Right lobe of liver (tissue), 6 donors: ENCODE data around the gene B4GALT1. TPM values are rescaled to one million over a fixed set of nuclear protein-coding genes. Genes with fewer than 3 reads are reported as not detected.

Experiments used
- ATAC-seq, 4 donors: fragments of 200-7000 bp; cut with Tn5 transposase; one replicate each; pipeline ENCODE4 v1.9.1; 2020; ENCODE audit warnings: mild to moderate bottlenecking in 4 of 4, moderate library complexity in 4 of 4
- DNase-seq, 3 donors: peaks; one replicate each; pipeline ENCODE4 v3.0.0-alpha.2; 2020
- H3K27ac ChIP-seq, 3 donors: fragments of 200-600 bp; one replicate each; pipeline ENCODE4 v1.8.0; 2022
- H3K27me3 ChIP-seq, 2 donors: fragments of 200-600 bp; one replicate each; pipeline ENCODE4 v1.8.0; 2022
- H3K36me3 ChIP-seq, 4 donors: fragments of 200-600 bp; sonication (generic) in 1 of 4; one replicate each; pipeline versions ENCODE4 v1.5.1 to v1.8.0; 2017 to 2022; ENCODE audit warnings: control low read depth in 1 of 4
- H3K4me1 ChIP-seq, 4 donors: fragments of 200-600 bp; sonication (generic) in 1 of 4; one replicate each; pipeline versions ENCODE4 v1.5.1 to v1.8.0; 2017 to 2022; ENCODE audit warnings: control low read depth in 1 of 4
- H3K4me3 ChIP-seq, 3 donors: fragments of 200-600 bp; one replicate each; pipeline ENCODE4 v1.8.0; 2022
- H3K9me3 ChIP-seq, 4 donors: fragments of 200-600 bp; sonication (generic) in 1 of 4; one replicate each; pipeline versions ENCODE4 v1.5.1 to v1.8.0; 2017 to 2022; ENCODE audit warnings: control low read depth in 1 of 4
- CTCF ChIP-seq, 4 donors: fragments of 200-600 bp in 3 of 4; fragments of 450-650 bp in 1 of 4; IDR thresholded peaks; one replicate each; pipeline versions ENCODE4 v1.5.1 to v1.8.0; 2016 to 2022; ENCODE audit warnings: antibody characterized with exemption in 4 of 4, mild to moderate bottlenecking in 2 of 4
- POLR2A ChIP-seq: fragments of 450-650 bp; IDR thresholded peaks from one replicate; pipeline ENCODE4 v1.6.1; 2017; ENCODE audit warnings: antibody characterized with exemption, mild to moderate bottlenecking
- WGBS: methylation state at CpG from one replicate; pipeline ENCODE4 v1.1.6; 2018; ENCODE audit warnings: low coverage, low lambda C conversion rate; ENCODE audit not compliant: insufficient coverage; ENCODE audit errors: missing lambda C conversion rate; 5-methylcytosine and 5-hydroxymethylcytosine counted together
- intact Hi-C, 2 donors: fragments of 100-400 bp; cut with DNase I; formaldehyde crosslinking; loops; one replicate each; pipeline versions ENCODE4 v1.11.2 to v1.14.1; 2022
- total RNA-seq, 6 experiments: library from RNA; depleted of rRNA in 2 of 6; stranded (reverse); fragments of >200 nt in 2 of 6; fragmentation: NEBNext Ultra II Directional in 3 of 6; extraction: Animal tissue kit (Norgen Biotek cat#: 25700) in 3 of 6; gene quantifications; one replicate each; pipeline versions ENCODE4 v1.1.0 to v1.2.4, GENCODE V29; 2016 to 2023
- donor health status: DM: no; HTN: yes; CAD: no.
- donor health status: DM: no; HTN: no; CAD: no.
- donor health status: DM: no; HTN: no; CAD: no.
- donor health status: DM: no; HTN: yes; CAD: no.
- donor health status: DM: no; HTN: yes; CAD: no.

B4GALT1 gene
- total RNA-seq, 6 experiments from 2014 or later, result 48.5 to 145 (median 79.5) TPM

- H3K36me3 ChIP-seq, result no peaks in the 10 kb centered on the region
- TF ChIP-seq POLR2A, result no peak
- peak; percentile 63 to 96 (median 68) for TF ChIP-seq CTCF (IDR thresholded peaks at IDR 0.05)
- ATAC-seq (peak; percentile 67 to 77 (median 73)), DNase-seq (peak in 2 of 3 donors; percentile 43 to 66)
- no peak overlapping the region for H3K4me3 ChIP-seq
- H3K27me3 ChIP-seq, result no peaks in the 10 kb centered on the region
- no peaks in the 10 kb centered on the region for H3K9me3 ChIP-seq
- peaks cover 0 to 20% (median 10%) of the 10 kb centered on the region in 4 donors for H3K4me1 ChIP-seq
- peak overlapping the region in 2 of 3 donors; percentile 21 to 64 for H3K27ac ChIP-seq
- 9% methylated on average over 9 of the region's 9 CpGs for WGBS
- intact Hi-C loops, result loop anchor here (5.0 to 10.0 kb wide), 3 partner anchors 84 to 146 kb away; partner anchors contain the start of gene B4GALT1 (in 1 of the 2)
These were observed 85.8 kb downstream of the B4GALT1 start for GRCh38 chr9:33081128-33081851.

DNA sequence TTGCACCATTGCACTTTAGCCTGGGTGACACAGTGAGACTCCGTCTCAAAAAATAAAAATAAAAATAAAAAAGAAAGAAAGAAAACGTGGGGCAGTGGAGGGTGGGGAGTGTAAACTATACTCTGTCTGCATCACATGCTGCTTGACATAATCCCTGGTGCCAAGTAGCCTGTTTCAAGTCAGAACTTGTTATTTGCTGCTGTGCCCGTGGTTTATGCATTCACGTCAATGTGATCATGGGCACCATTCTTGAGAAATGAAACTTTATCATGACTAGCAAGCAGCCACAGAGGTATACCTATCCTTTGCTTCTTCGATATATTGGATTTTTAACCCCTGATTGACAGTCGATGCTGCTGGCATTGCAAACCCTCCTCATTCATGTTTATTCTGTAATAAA, 86.6 kb downstream of the B4GALT1 start:
- Histone ChIP-seq H3K27me3 (no peaks in the 10 kb centered on the region), H3K4me3 (no peak overlapping the region), H3K36me3 (no peaks in the 10 kb centered on the region), H3K4me1 (peaks cover 0 to 26% (median 10%) of the 10 kb centered on the region in 4 donors), H3K9me3 (no peaks in the 10 kb centered on the region), H3K27ac (peak overlapping the region in 1 of 3 donors; percentile 21)
- intact Hi-C loops, result loop anchor here (5.0 to 10.0 kb wide), 3 partner anchors 84 to 147 kb away; partner anchors contain the start of gene B4GALT1 (in 1 of the 2)
- ATAC-seq (no peak), DNase-seq (no peak)
- TF ChIP-seq CTCF (IDR thresholded peaks at IDR 0.05) (no peak), POLR2A (no peak)
- 40% methylated on average over 6 of the region's 6 CpGs for WGBS

GRCh38 chr9:33076046-33077004, 90.8 kb downstream of the B4GALT1 start, which contains the start of gene SMU1:
TSS of gene SMU1 (minus strand) at chr9:33076674. CDS start at chr9:33076608, 66 bp downstream.
- TF ChIP-seq CTCF (IDR thresholded peaks at IDR 0.05), result no peak
- peak; percentile 91 for TF ChIP-seq POLR2A
- intact Hi-C loops, result no loop called here
- H3K4me1 ChIP-seq, result peaks cover 0 to 10% (median 0%) of the 10 kb centered on the region in 4 donors
- peak within 1 kb of the TSS; percentile 76 to 86 (median 78) for H3K4me3 ChIP-seq
- under 1% methylated on average over 15 of the region's 53 CpGs for WGBS
- peaks cover 0 to 21% (median 10%) of the 10 kb centered on the region in 4 donors for H3K36me3 ChIP-seq
- no peaks in the 10 kb centered on the region for H3K9me3 ChIP-seq
- peak; percentile 96 to 99 (median 98) for ATAC-seq
- H3K27me3 ChIP-seq, result no peaks in the 10 kb centered on the region
- H3K27ac ChIP-seq, result peak within 1 kb of the TSS; percentile 90 to 95 (median 91)
- peak; percentile 97 to 98 (median 98) for DNase-seq

DNA sequence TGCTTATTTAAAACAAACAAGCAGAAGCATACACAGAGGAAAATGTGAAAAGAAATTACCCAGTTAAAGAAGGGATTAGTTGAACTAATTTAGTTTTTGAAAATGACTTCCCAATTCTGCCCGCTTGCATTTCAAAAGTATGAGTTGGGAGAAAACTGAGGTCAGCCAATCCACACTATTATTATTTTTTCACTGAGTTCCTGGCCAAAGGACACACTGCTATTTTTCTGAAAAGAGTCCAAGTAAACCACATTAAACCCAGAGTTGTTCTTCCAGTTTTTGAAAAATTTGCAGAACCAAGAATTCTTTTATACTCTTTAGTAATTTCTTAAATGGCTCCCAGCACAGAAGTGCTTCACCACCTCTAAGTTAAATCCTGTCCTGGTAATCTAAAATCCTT, 98.1 kb downstream of the B4GALT1 start:
- no peak for TF ChIP-seq POLR2A
- TF ChIP-seq CTCF (IDR thresholded peaks at IDR 0.05), result no peak
- no peak for ATAC-seq

More for the DNA sequence above, 98.1 kb downstream of the B4GALT1 start:
- intact Hi-C loops, result no loop called here
- WGBS, result 78% methylated on average over 1 of the region's 1 CpG
- no peaks in the 10 kb centered on the region for H3K9me3 ChIP-seq
- H3K27ac ChIP-seq, result no peak overlapping the region
- no peak for DNase-seq
- no peak overlapping the region for H3K4me3 ChIP-seq
- no peaks in the 10 kb centered on the region for H3K4me1 ChIP-seq
- no peaks in the 10 kb centered on the region for H3K27me3 ChIP-seq
- peaks cover 7 to 79% (median 29%) of the 10 kb centered on the region in 4 donors for H3K36me3 ChIP-seq
